CD14-positive monocyte (primary cell): Measurements from ENCODE around the gene ERBB4. TPM values are rescaled to one million over a fixed set of nuclear protein-coding genes. Genes with fewer than 3 reads are reported as not detected.

ENCODE experiments used
- DNase-seq, 3 donors: peaks; one replicate each; pipeline ENCODE4 v3.0.0-alpha.2; 2011 to 2022
- H2AFZ ChIP-seq: 2 replicates; pipeline ENCODE4 v1.6.0; 2012; ENCODE audit warnings: mild to moderate bottlenecking, low read depth, low read length, inconsistent platforms; ENCODE audit not compliant: insufficient read depth, poor library complexity, severe bottlenecking
- H3K27ac ChIP-seq, 2 donors: 1 replicate in 1 of 2; 2 replicates in 1 of 2; pipeline ENCODE4 v1.5.1; 2012 to 2013; ENCODE audit warnings: low read length in 2 of 2, control low read depth in 1 of 2, inconsistent platforms in 1 of 2, low read depth in 1 of 2, mild to moderate bottlenecking in 1 of 2
- H3K27me3 ChIP-seq, 2 donors: one replicate each; pipeline versions ENCODE4 v1.6.0 to v1.6.1; 2011 to 2013; ENCODE audit warnings: low read length in 2 of 2; ENCODE audit not compliant: control insufficient read depth in 2 of 2, insufficient read depth in 2 of 2
- H3K36me3 ChIP-seq, 2 donors: replicated peaks in 1 of 2; 1 replicate in 1 of 2; 2 replicates in 1 of 2; pipeline versions ENCODE4 v1.5.1 to v1.6.1; 2012 to 2013; ENCODE audit warnings: low read length in 2 of 2, control low read depth in 1 of 2, inconsistent platforms in 1 of 2, mild to moderate bottlenecking in 1 of 2; ENCODE audit not compliant: insufficient read depth in 2 of 2, control insufficient read depth in 1 of 2
- H3K4me1 ChIP-seq, 2 donors: 1 replicate in 1 of 2; 2 replicates in 1 of 2; pipeline versions ENCODE4 v1.5.1 to v1.6.1; 2012 to 2013; ENCODE audit warnings: low read length in 2 of 2, control low read depth in 1 of 2, inconsistent platforms in 1 of 2, mild to moderate bottlenecking in 1 of 2, moderate library complexity in 1 of 2; ENCODE audit not compliant: insufficient read depth in 2 of 2, control insufficient read depth in 1 of 2
- H3K4me2 ChIP-seq: replicated peaks from 2 replicates; pipeline ENCODE3; 2012; ENCODE audit warnings: low read length, moderate library complexity, mild to moderate bottlenecking; ENCODE audit not compliant: poor library complexity, severe bottlenecking; ENCODE audit errors: extremely low read depth
- H3K4me3 ChIP-seq, 3 experiments: fragments of 200-600 bp in 1 of 3; sonication (generic) in 1 of 3; replicated peaks in 1 of 3; 1 replicate in 2 of 3; 2 replicates in 1 of 3; pipeline ENCODE4 v1.5.1; 2011 to 2013; ENCODE audit warnings: low read length in 3 of 3, mild to moderate bottlenecking in 3 of 3, control low read depth in 2 of 3, low read depth in 2 of 3, inconsistent platforms in 1 of 3, moderate library complexity in 1 of 3
- H3K79me2 ChIP-seq: 2 replicates; pipeline ENCODE4 v1.6.0; 2012; ENCODE audit warnings: mild to moderate bottlenecking, control low read depth, inconsistent platforms, low read length, moderate library complexity; ENCODE audit not compliant: insufficient read depth
- H3K9ac ChIP-seq: 2 replicates; pipeline ENCODE4 v1.6.0; 2017; ENCODE audit warnings: low read length, mild to moderate bottlenecking; ENCODE audit not compliant: insufficient read depth, poor library complexity, severe bottlenecking
- H3K9me3 ChIP-seq, 2 donors: replicated peaks in 1 of 2; 1 replicate in 1 of 2; 2 replicates in 1 of 2; pipeline versions ENCODE4 v1.5.1 to v1.6.1; 2012 to 2013; ENCODE audit warnings: low read length in 2 of 2, control low read depth in 1 of 2; ENCODE audit not compliant: control insufficient read depth in 1 of 2, insufficient read depth in 1 of 2
- H4K20me1 ChIP-seq: 2 replicates; pipeline ENCODE4 v1.6.0; 2012; ENCODE audit warnings: mild to moderate bottlenecking, low read length, control low read depth, moderate library complexity; ENCODE audit not compliant: insufficient read depth
- H3K27ac Mint-ChIP-seq, 7 donors: one replicate each; pipeline ENCODE4 v1.8.0; 2020; ENCODE audit warnings: mild to moderate bottlenecking in 7 of 7, mixed read lengths in 7 of 7, moderate library complexity in 6 of 7, inconsistent platforms in 2 of 7
- H3K27me3 Mint-ChIP-seq, 3 donors: one replicate each; pipeline ENCODE4 v1.8.0; 2021 to 2022; ENCODE audit warnings: low read depth in 3 of 3, mild to moderate bottlenecking in 3 of 3, mixed read lengths in 3 of 3, moderate library complexity in 3 of 3, inconsistent platforms in 1 of 3
- H3K36me3 Mint-ChIP-seq, 2 donors: one replicate each; pipeline ENCODE4 v1.8.0; 2020; ENCODE audit warnings: mixed read lengths in 2 of 2, inconsistent platforms in 1 of 2, mild to moderate bottlenecking in 1 of 2
- H3K4me1 Mint-ChIP-seq: one replicate; pipeline ENCODE4 v1.8.0; 2020; ENCODE audit warnings: mild to moderate bottlenecking, mixed read lengths
- H3K4me3 Mint-ChIP-seq, 2 donors: one replicate each; pipeline ENCODE4 v1.8.0; 2020; ENCODE audit warnings: mild to moderate bottlenecking in 2 of 2, mixed read lengths in 2 of 2, moderate library complexity in 1 of 2
- H3K9me3 Mint-ChIP-seq, 7 donors: one replicate each; pipeline ENCODE4 v1.8.0; 2020 to 2022; ENCODE audit warnings: mixed read lengths in 7 of 7, mild to moderate bottlenecking in 6 of 7, moderate library complexity in 6 of 7, inconsistent platforms in 2 of 7
- CTCF ChIP-seq: fragments of 200-600 bp; IDR thresholded peaks from one replicate; pipeline ENCODE4 v1.8.0; 2022; ENCODE audit warnings: antibody characterized with exemption, mild to moderate bottlenecking
- WGBS: methylation state at CpG from one replicate; pipeline ENCODE4 v1.1.5; 2013; ENCODE audit warnings: missing lambda C conversion rate; ENCODE audit not compliant: insufficient coverage; 5-methylcytosine and 5-hydroxymethylcytosine counted together
- intact Hi-C, 2 donors: fragments of 100-400 bp; cut with micrococcal nuclease; formaldehyde crosslinking; loops; one replicate each; pipeline versions ENCODE4 v1.15.0 to v1.15.1; 2023
- polyA plus RNA-seq, 3 donors: library from polyadenylated mRNA; depleted of rRNA in 1 of 3; unstranded in 2 of 3; stranded (reverse) in 1 of 3; fragments of 300-500 nt in 2 of 3; fragments of >200 nt in 1 of 3; fragmentation: Illumina TruSeq in 2 of 3; gene quantifications; 1 replicate in 2 of 3; 2 replicates in 1 of 3; pipeline ENCODE4 v1.2.3, GENCODE V29; 2012 to 2021

The ERBB4 gene
- polyA plus RNA-seq, 3 donors = not detected

DNA sequence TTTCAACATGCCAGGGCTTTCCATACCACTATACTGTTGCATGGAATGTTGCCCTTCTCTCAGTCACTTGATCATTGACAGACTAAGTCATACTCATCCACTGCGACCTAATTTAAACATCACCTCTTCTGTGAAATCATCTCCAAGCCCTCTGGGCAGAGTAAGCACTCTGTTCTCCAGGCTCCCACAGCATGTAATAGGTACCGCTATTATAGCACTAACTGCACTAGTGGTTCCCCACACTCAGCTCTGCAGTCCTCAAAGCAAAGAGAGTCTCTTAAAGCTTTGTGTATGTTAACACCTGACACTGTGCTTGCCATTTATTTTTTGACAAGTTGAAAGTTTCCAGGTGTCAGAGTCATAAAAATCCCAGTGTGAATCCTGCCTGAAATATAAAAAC, 947.2 kb downstream of the ERBB4 start:
- Histone ChIP-seq H3K79me2 (no peaks in the 10 kb centered on the region), H3K9me3 (no peaks in the 10 kb centered on the region), H2AFZ (no peak overlapping the region), H3K27ac (no peak overlapping the region), H3K4me1 (no peaks in the 10 kb centered on the region), H3K36me3 (no peaks in the 10 kb centered on the region), H3K9ac (no peak overlapping the region), H4K20me1 (no peaks in the 10 kb centered on the region), H3K4me3 (no peak overlapping the region), H3K27me3 (no peaks in the 10 kb centered on the region), H3K4me2 (no peak overlapping the region)
- no peaks in the 10 kb centered on the region for H3K4me1 Mint-ChIP-seq
- intact Hi-C loops = no loop called here
- no peak for DNase-seq
- WGBS = 82% methylated on average over 1 of the region's 2 CpGs
- no peak overlapping the region for H3K27ac Mint-ChIP-seq
- H3K27me3 Mint-ChIP-seq = peaks cover 0 to 3% (median 1%) of the 10 kb centered on the region in 3 donors
- H3K4me3 Mint-ChIP-seq = no peak overlapping the region
- no peak for TF ChIP-seq CTCF
- H3K9me3 Mint-ChIP-seq = peaks cover 0 to 8% (median 4%) of the 10 kb centered on the region in 7 donors
- no peaks in the 10 kb centered on the region for H3K36me3 Mint-ChIP-seq

DNA sequence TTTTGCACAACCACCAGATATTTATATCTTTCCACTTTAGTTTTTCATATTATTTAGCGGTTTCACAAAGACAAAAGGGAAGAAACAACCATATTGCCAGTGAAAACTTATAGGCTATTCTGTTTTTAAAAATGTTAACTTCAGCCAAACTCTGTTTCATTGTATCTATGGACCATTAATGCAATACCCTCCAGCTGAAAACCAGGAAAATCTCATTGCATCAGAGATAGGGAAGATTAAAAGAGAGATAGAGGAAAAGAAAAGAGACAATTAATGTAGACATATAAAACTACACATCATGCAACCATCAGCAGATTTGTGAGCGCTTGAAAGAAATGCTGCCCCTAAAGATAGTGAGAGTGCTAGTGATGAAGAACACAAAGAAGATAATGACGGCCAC, 970.2 kb downstream of the ERBB4 start:
- Mint-ChIP-seq H3K27ac (no peak overlapping the region), H3K4me1 (no peaks in the 10 kb centered on the region), H3K4me3 (no peak overlapping the region), H3K27me3 (peaks cover 0 to 3% (median 1%) of the 10 kb centered on the region in 3 donors), H3K9me3 (peaks cover 0 to 6% (median 1%) of the 10 kb centered on the region in 7 donors), H3K36me3 (no peaks in the 10 kb centered on the region)
- Histone ChIP-seq H3K79me2 (no peaks in the 10 kb centered on the region), H3K27me3 (no peaks in the 10 kb centered on the region), H3K4me1 (no peaks in the 10 kb centered on the region), H3K9me3 (no peaks in the 10 kb centered on the region), H3K36me3 (no peaks in the 10 kb centered on the region), H4K20me1 (no peaks in the 10 kb centered on the region), H2AFZ (no peak overlapping the region), H3K27ac (no peak overlapping the region), H3K4me2 (no peak overlapping the region), H3K9ac (no peak overlapping the region), H3K4me3 (no peak overlapping the region)
- no peak for DNase-seq
- TF ChIP-seq CTCF = no peak
- WGBS = no CpG with 5 or more reads among the region's 3 CpGs
- intact Hi-C loops = no loop called here
